CD14-positive monocyte (primary cell): Measurements from ENCODE around the gene PTAR1. TPM values are rescaled to one million over a fixed set of nuclear protein-coding genes. Genes with fewer than 3 reads are reported as not detected.

Experiments
- DNase-seq, 3 donors: peaks; one replicate each; pipeline ENCODE4 v3.0.0-alpha.2; 2011 to 2022
- H2AFZ ChIP-seq: 2 replicates; pipeline ENCODE4 v1.6.0; 2012; ENCODE audit warnings: mild to moderate bottlenecking, low read depth, low read length, inconsistent platforms; ENCODE audit not compliant: insufficient read depth, poor library complexity, severe bottlenecking
- H3K27ac ChIP-seq, 2 donors: 1 replicate in 1 of 2; 2 replicates in 1 of 2; pipeline ENCODE4 v1.5.1; 2012 to 2013; ENCODE audit warnings: low read length in 2 of 2, control low read depth in 1 of 2, inconsistent platforms in 1 of 2, low read depth in 1 of 2, mild to moderate bottlenecking in 1 of 2
- H3K27me3 ChIP-seq, 2 donors: one replicate each; pipeline versions ENCODE4 v1.6.0 to v1.6.1; 2011 to 2013; ENCODE audit warnings: low read length in 2 of 2; ENCODE audit not compliant: control insufficient read depth in 2 of 2, insufficient read depth in 2 of 2
- H3K36me3 ChIP-seq, 2 donors: replicated peaks in 1 of 2; 1 replicate in 1 of 2; 2 replicates in 1 of 2; pipeline versions ENCODE4 v1.5.1 to v1.6.1; 2012 to 2013; ENCODE audit warnings: low read length in 2 of 2, control low read depth in 1 of 2, inconsistent platforms in 1 of 2, mild to moderate bottlenecking in 1 of 2; ENCODE audit not compliant: insufficient read depth in 2 of 2, control insufficient read depth in 1 of 2
- H3K4me1 ChIP-seq, 2 donors: 1 replicate in 1 of 2; 2 replicates in 1 of 2; pipeline versions ENCODE4 v1.5.1 to v1.6.1; 2012 to 2013; ENCODE audit warnings: low read length in 2 of 2, control low read depth in 1 of 2, inconsistent platforms in 1 of 2, mild to moderate bottlenecking in 1 of 2, moderate library complexity in 1 of 2; ENCODE audit not compliant: insufficient read depth in 2 of 2, control insufficient read depth in 1 of 2
- H3K4me2 ChIP-seq: replicated peaks from 2 replicates; pipeline ENCODE3; 2012; ENCODE audit warnings: low read length, moderate library complexity, mild to moderate bottlenecking; ENCODE audit not compliant: poor library complexity, severe bottlenecking; ENCODE audit errors: extremely low read depth
- H3K4me3 ChIP-seq, 3 experiments: fragments of 200-600 bp in 1 of 3; sonication (generic) in 1 of 3; replicated peaks in 1 of 3; 1 replicate in 2 of 3; 2 replicates in 1 of 3; pipeline ENCODE4 v1.5.1; 2011 to 2013; ENCODE audit warnings: low read length in 3 of 3, mild to moderate bottlenecking in 3 of 3, control low read depth in 2 of 3, low read depth in 2 of 3, inconsistent platforms in 1 of 3, moderate library complexity in 1 of 3
- H3K79me2 ChIP-seq: 2 replicates; pipeline ENCODE4 v1.6.0; 2012; ENCODE audit warnings: mild to moderate bottlenecking, control low read depth, inconsistent platforms, low read length, moderate library complexity; ENCODE audit not compliant: insufficient read depth
- H3K9ac ChIP-seq: 2 replicates; pipeline ENCODE4 v1.6.0; 2017; ENCODE audit warnings: low read length, mild to moderate bottlenecking; ENCODE audit not compliant: insufficient read depth, poor library complexity, severe bottlenecking
- H3K9me3 ChIP-seq, 2 donors: replicated peaks in 1 of 2; 1 replicate in 1 of 2; 2 replicates in 1 of 2; pipeline versions ENCODE4 v1.5.1 to v1.6.1; 2012 to 2013; ENCODE audit warnings: low read length in 2 of 2, control low read depth in 1 of 2; ENCODE audit not compliant: control insufficient read depth in 1 of 2, insufficient read depth in 1 of 2
- H4K20me1 ChIP-seq: 2 replicates; pipeline ENCODE4 v1.6.0; 2012; ENCODE audit warnings: mild to moderate bottlenecking, low read length, control low read depth, moderate library complexity; ENCODE audit not compliant: insufficient read depth
- H3K27ac Mint-ChIP-seq, 7 donors: one replicate each; pipeline ENCODE4 v1.8.0; 2020; ENCODE audit warnings: mild to moderate bottlenecking in 7 of 7, mixed read lengths in 7 of 7, moderate library complexity in 6 of 7, inconsistent platforms in 2 of 7
- H3K27me3 Mint-ChIP-seq, 3 donors: one replicate each; pipeline ENCODE4 v1.8.0; 2021 to 2022; ENCODE audit warnings: low read depth in 3 of 3, mild to moderate bottlenecking in 3 of 3, mixed read lengths in 3 of 3, moderate library complexity in 3 of 3, inconsistent platforms in 1 of 3
- H3K36me3 Mint-ChIP-seq, 2 donors: one replicate each; pipeline ENCODE4 v1.8.0; 2020; ENCODE audit warnings: mixed read lengths in 2 of 2, inconsistent platforms in 1 of 2, mild to moderate bottlenecking in 1 of 2
- H3K4me1 Mint-ChIP-seq: one replicate; pipeline ENCODE4 v1.8.0; 2020; ENCODE audit warnings: mild to moderate bottlenecking, mixed read lengths
- H3K4me3 Mint-ChIP-seq, 2 donors: one replicate each; pipeline ENCODE4 v1.8.0; 2020; ENCODE audit warnings: mild to moderate bottlenecking in 2 of 2, mixed read lengths in 2 of 2, moderate library complexity in 1 of 2
- H3K9me3 Mint-ChIP-seq, 7 donors: one replicate each; pipeline ENCODE4 v1.8.0; 2020 to 2022; ENCODE audit warnings: mixed read lengths in 7 of 7, mild to moderate bottlenecking in 6 of 7, moderate library complexity in 6 of 7, inconsistent platforms in 2 of 7
- WGBS: methylation state at CpG from one replicate; pipeline ENCODE4 v1.1.5; 2013; ENCODE audit warnings: missing lambda C conversion rate; ENCODE audit not compliant: insufficient coverage; 5-methylcytosine and 5-hydroxymethylcytosine counted together
- intact Hi-C, 2 donors: fragments of 100-400 bp; cut with micrococcal nuclease; formaldehyde crosslinking; loops; one replicate each; pipeline versions ENCODE4 v1.15.0 to v1.15.1; 2023
- polyA plus RNA-seq, 3 donors: library from polyadenylated mRNA; depleted of rRNA in 1 of 3; unstranded in 2 of 3; stranded (reverse) in 1 of 3; fragments of 300-500 nt in 2 of 3; fragments of >200 nt in 1 of 3; fragmentation: Illumina TruSeq in 2 of 3; gene quantifications; 1 replicate in 2 of 3; 2 replicates in 1 of 3; pipeline ENCODE4 v1.2.3, GENCODE V29; 2012 to 2021
- TF ChIP-seq, protein P1 (sequence below): fragments of 200-600 bp; IDR thresholded peaks from one replicate; pipeline ENCODE4 v1.8.0; 2022; ENCODE audit warnings: antibody characterized with exemption, mild to moderate bottlenecking

The PTAR1 gene
- polyA plus RNA-seq, 3 donors: 12.3 to 24.6 (median 13.4) TPM

DNA sequence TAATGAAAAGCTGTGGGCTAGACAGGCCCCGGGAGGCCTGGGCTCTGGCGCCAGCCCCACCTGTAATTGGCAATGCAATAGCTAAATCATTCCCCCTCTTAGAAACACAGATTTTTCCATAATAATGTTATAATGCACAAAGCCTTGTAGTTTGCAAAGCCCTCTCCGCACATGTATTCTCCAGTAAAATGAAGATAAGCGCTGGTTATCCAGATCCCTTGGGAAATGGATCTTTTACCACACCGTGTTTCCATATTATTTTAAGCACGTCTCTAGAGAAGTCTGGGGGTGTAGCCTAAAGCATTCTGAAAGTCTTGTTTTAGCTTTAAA lies 86.5 kb downstream of the PTAR1 start:
- no CpG with 5 or more reads among the region's 6 CpGs for WGBS

DNA sequence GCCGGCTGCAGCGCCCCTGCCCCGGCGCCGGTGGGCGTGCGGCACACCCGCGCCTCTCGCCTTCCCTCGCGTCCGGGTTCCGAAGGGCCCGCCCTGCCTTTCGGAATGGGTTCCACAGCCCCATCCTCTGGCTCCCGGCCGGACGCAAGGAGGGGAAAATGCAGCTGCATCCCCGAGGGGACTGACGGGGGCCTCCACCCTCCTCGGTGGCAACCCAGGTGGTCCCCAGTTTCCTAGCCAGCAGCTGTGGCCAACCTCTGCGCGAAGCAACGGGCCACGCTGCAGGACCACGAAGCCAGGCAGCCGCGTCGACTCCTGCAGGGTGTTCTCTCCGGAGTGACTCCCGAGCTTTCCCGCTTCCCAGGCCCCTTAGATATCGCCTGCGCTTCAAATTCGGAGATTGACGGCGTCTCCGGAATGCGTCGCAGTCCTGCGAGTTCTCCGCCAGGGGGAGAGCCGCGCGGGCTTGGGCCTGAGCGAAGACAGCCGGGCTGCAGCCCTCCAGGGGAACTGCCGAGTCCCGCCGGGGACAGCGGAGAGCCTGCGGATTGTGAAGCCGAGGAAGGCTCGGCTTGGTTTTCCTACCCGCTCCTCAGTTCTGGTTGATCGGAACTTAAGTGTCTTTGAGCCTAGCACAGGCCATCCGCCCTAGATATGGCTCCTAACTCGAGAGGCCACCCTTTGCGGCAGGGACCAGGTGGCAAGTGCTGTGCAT lies 87.1 kb downstream of the PTAR1 start:
- Mint-ChIP-seq H3K27ac (peak overlapping the region in 2 of 7 donors; percentile 21 to 34), H3K4me3 (peak overlapping the region; percentile 86 to 88), H3K27me3 (peaks cover 26 to 32% (median 28%) of the 10 kb centered on the region in 3 donors), H3K9me3 (peaks cover 0 to 3% (median 0%) of the 10 kb centered on the region in 7 donors), H3K4me1 (peaks cover 18% of the 10 kb centered on the region), H3K36me3 (no peaks in the 10 kb centered on the region)
- Histone ChIP-seq H3K36me3 (no peaks in the 10 kb centered on the region), H3K27ac (no peak overlapping the region), H3K4me1 (peaks cover 14 to 21% of the 10 kb centered on the region in 2 donors), H3K79me2 (no peaks in the 10 kb centered on the region), H3K9ac (peak overlapping the region; percentile 40), H2AFZ (peak overlapping the region; percentile 92), H3K27me3 (peaks cover 0 to 22% of the 10 kb centered on the region in 2 donors), H3K4me2 (peak overlapping the region; percentile 97), H4K20me1 (no peaks in the 10 kb centered on the region), H3K9me3 (no peaks in the 10 kb centered on the region), H3K4me3 (peak overlapping the region; percentile 78 to 92 (median 84))
- under 1% methylated on average over 58 of the region's 60 CpGs for WGBS
- intact Hi-C loops: loop anchor here in 1 of 2 donors (10.0 kb wide), 1 partner anchor 202 kb away; no protein-coding TSS in a partner anchor
- TF ChIP-seq, protein P1, sequence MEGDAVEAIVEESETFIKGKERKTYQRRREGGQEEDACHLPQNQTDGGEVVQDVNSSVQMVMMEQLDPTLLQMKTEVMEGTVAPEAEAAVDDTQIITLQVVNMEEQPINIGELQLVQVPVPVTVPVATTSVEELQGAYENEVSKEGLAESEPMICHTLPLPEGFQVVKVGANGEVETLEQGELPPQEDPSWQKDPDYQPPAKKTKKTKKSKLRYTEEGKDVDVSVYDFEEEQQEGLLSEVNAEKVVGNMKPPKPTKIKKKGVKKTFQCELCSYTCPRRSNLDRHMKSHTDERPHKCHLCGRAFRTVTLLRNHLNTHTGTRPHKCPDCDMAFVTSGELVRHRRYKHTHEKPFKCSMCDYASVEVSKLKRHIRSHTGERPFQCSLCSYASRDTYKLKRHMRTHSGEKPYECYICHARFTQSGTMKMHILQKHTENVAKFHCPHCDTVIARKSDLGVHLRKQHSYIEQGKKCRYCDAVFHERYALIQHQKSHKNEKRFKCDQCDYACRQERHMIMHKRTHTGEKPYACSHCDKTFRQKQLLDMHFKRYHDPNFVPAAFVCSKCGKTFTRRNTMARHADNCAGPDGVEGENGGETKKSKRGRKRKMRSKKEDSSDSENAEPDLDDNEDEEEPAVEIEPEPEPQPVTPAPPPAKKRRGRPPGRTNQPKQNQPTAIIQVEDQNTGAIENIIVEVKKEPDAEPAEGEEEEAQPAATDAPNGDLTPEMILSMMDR: peak; percentile 92
- DNase-seq: peak; percentile 62 to 67 (median 66)

More for the DNA sequence above, 86.5 kb downstream of the PTAR1 start:
- Histone ChIP-seq H2AFZ (peak overlapping the region; percentile 92), H4K20me1 (no peaks in the 10 kb centered on the region), H3K27me3 (peaks cover 0 to 22% of the 10 kb centered on the region in 2 donors), H3K27ac (no peak overlapping the region), H3K79me2 (no peaks in the 10 kb centered on the region), H3K9me3 (no peaks in the 10 kb centered on the region), H3K4me2 (peak overlapping the region; percentile 97), H3K4me3 (peak overlapping the region in 2 of 3 experiments; percentile 78 to 84), H3K36me3 (no peaks in the 10 kb centered on the region), H3K9ac (peak overlapping the region; percentile 40), H3K4me1 (peaks cover 14 to 21% of the 10 kb centered on the region in 2 donors)
- intact Hi-C loops: loop anchor here in 1 of 2 donors (10.0 kb wide), 1 partner anchor 202 kb away; no protein-coding TSS in a partner anchor
- peak overlapping the region; percentile 86 to 88 for H3K4me3 Mint-ChIP-seq
- peaks cover 18% of the 10 kb centered on the region for H3K4me1 Mint-ChIP-seq
- DNase-seq: no peak
- no peaks in the 10 kb centered on the region for H3K36me3 Mint-ChIP-seq
- TF ChIP-seq, protein P1: no peak
- H3K27me3 Mint-ChIP-seq: peaks cover 26 to 32% (median 28%) of the 10 kb centered on the region in 3 donors
- peaks cover 0 to 3% (median 0%) of the 10 kb centered on the region in 7 donors for H3K9me3 Mint-ChIP-seq
- no peak overlapping the region for H3K27ac Mint-ChIP-seq
